B cell (primary cell): ENCODE results near the gene PINLYP. TPM values are rescaled to one million over a fixed set of nuclear protein-coding genes. Genes with fewer than 3 reads are reported as not detected.

Experiments used
- ATAC-seq: fragments of 200-7000 bp; cut with Tn5 transposase; one replicate; pipeline ENCODE4 v1.10.0; 2021; ENCODE audit warnings: low read depth, mild to moderate bottlenecking, moderate number of reproducible peaks, moderate library complexity
- CTCF ChIA-PET: fragments of 350-600 bp; sonication (Branson Sonifier 250); formaldehyde crosslinking; loops from one replicate; lab custom pipeline; 2021; ENCODE audit warnings: antibody characterized with exemption, inconsistent platforms; lab: Charles Lee
- POLR2A ChIA-PET: fragments of 350-600 bp; sonication (Branson Sonifier 250); formaldehyde crosslinking; loops from one replicate; lab custom pipeline; 2021; ENCODE audit warnings: antibody characterized with exemption; lab: Charles Lee
- DNase-seq: peaks from one replicate; pipeline ENCODE4 v3.0.0; 2013
- H2AFZ ChIP-seq: 2 replicates; pipeline ENCODE4 v1.6.1; 2012; ENCODE audit warnings: mild to moderate bottlenecking, low read depth, low read length; ENCODE audit not compliant: insufficient read depth, poor library complexity, severe bottlenecking
- H3K27ac ChIP-seq, 2 donors: 1 replicate in 1 of 2; 2 replicates in 1 of 2; pipeline ENCODE4 v1.5.1; 2012 to 2013; ENCODE audit warnings: low read length in 2 of 2, mild to moderate bottlenecking in 2 of 2, moderate library complexity in 1 of 2
- H3K27me3 ChIP-seq, 4 experiments: fragments of 200-600 bp in 1 of 4; sonication (generic) in 1 of 4; replicated peaks in 1 of 4; 1 replicate in 2 of 4; 2 replicates in 2 of 4; pipeline versions ENCODE4 v1.6.1 to v1.7.0; 2013 to 2016; ENCODE audit warnings: low read length in 3 of 4, mild to moderate bottlenecking in 2 of 4, mixed read lengths in 1 of 4, moderate library complexity in 1 of 4; ENCODE audit not compliant: insufficient read depth in 4 of 4, control insufficient read depth in 3 of 4; ENCODE audit errors: control extremely low read depth in 1 of 4
- H3K36me3 ChIP-seq, 2 experiments: replicated peaks in 1 of 2; 1 replicate in 1 of 2; 2 replicates in 1 of 2; pipeline versions ENCODE4 v1.6.1 to v1.7.1; 2013; ENCODE audit warnings: low read length in 1 of 2; ENCODE audit not compliant: insufficient read depth in 2 of 2, control insufficient read depth in 1 of 2; ENCODE audit errors: control extremely low read depth in 1 of 2, extremely low read depth in 1 of 2
- H3K4me1 ChIP-seq, 2 donors: fragments of 200-600 bp in 1 of 2; sonication (generic) in 1 of 2; 1 replicate in 1 of 2; 2 replicates in 1 of 2; pipeline versions ENCODE4 v1.5.1 to v1.6.1; 2013 to 2017; ENCODE audit warnings: low read length in 2 of 2; ENCODE audit not compliant: control insufficient read depth in 2 of 2, insufficient read depth in 2 of 2
- H3K4me2 ChIP-seq: replicated peaks from 2 replicates; pipeline ENCODE3; 2012; ENCODE audit warnings: mild to moderate bottlenecking, low read depth, low read length; ENCODE audit not compliant: poor library complexity, severe bottlenecking
- H3K4me3 ChIP-seq, 5 experiments: fragments of 200-600 bp in 1 of 5; sonication (generic) in 1 of 5; 1 replicate in 3 of 5; 2 replicates in 2 of 5; pipeline versions ENCODE4 v1.5.1 to v1.7.0; 2011 to 2016; ENCODE audit warnings: low read length in 4 of 5, mild to moderate bottlenecking in 4 of 5, low read depth in 2 of 5, control low read depth in 1 of 5, moderate library complexity in 1 of 5; ENCODE audit not compliant: insufficient read depth in 1 of 5; ENCODE audit errors: control extremely low read depth in 1 of 5, extremely low read depth in 1 of 5
- H3K79me2 ChIP-seq: fragments of 200-600 bp; sonication (generic); one replicate; pipeline ENCODE4 v1.6.0; 2016; ENCODE audit warnings: low read length; ENCODE audit not compliant: control insufficient read depth, insufficient read depth
- H3K9ac ChIP-seq: fragments of 200-600 bp; sonication (generic); 2 replicates; pipeline ENCODE4 v1.6.1; 2017; ENCODE audit warnings: mild to moderate bottlenecking, low read length, moderate library complexity
- H3K9me3 ChIP-seq, 3 donors: one replicate each; pipeline versions ENCODE4 v1.6.1 to v1.7.1; 2013; ENCODE audit warnings: low read length in 2 of 3; ENCODE audit not compliant: control insufficient read depth in 2 of 3, insufficient read depth in 1 of 3; ENCODE audit errors: control extremely low read depth in 1 of 3
- H4K20me1 ChIP-seq: 2 replicates; pipeline ENCODE4 v1.6.0; 2012; ENCODE audit warnings: mild to moderate bottlenecking, low read length; ENCODE audit not compliant: insufficient read depth, control insufficient read depth, poor library complexity, severe bottlenecking
- H3K27ac Mint-ChIP-seq: one replicate; pipeline ENCODE4 v1.8.0; 2021; ENCODE audit warnings: mixed read lengths
- H3K27me3 Mint-ChIP-seq: one replicate; pipeline ENCODE4 v1.8.0; 2021; ENCODE audit warnings: mixed read lengths
- H3K4me1 Mint-ChIP-seq: one replicate; pipeline ENCODE4 v1.8.0; 2021; ENCODE audit warnings: mixed read lengths
- H3K4me3 Mint-ChIP-seq: one replicate; pipeline ENCODE4 v1.8.0; 2021; ENCODE audit warnings: mixed read lengths
- H3K9me3 Mint-ChIP-seq: one replicate; pipeline ENCODE4 v1.8.0; 2022; ENCODE audit warnings: mixed read lengths; ENCODE audit not compliant: insufficient read depth
- CTCF ChIP-seq: fragments of 200-600 bp; IDR thresholded peaks from one replicate; pipeline ENCODE4 v1.8.0; 2022; ENCODE audit warnings: antibody characterized with exemption, mild to moderate bottlenecking
- EZH2 ChIP-seq: IDR thresholded peaks from 2 replicates; pipeline ENCODE4 v1.6.1; 2012; ENCODE audit warnings: borderline replicate concordance, low read depth, mild to moderate bottlenecking, moderate library complexity, low read length; ENCODE audit not compliant: insufficient read depth, poor library complexity, severe bottlenecking
- WGBS: methylation state at CpG from one replicate; pipeline ENCODE4 v1.1.5; 2013; ENCODE audit warnings: missing lambda C conversion rate; ENCODE audit not compliant: insufficient coverage; 5-methylcytosine and 5-hydroxymethylcytosine counted together
- intact Hi-C: fragments of 100-400 bp; cut with micrococcal nuclease; formaldehyde crosslinking; loops from one replicate; pipeline ENCODE4 v1.10.0; 2022
- polyA plus RNA-seq: library from polyadenylated mRNA; depleted of rRNA; stranded (reverse); fragments of >200 nt; gene quantifications from 2 replicates; pipeline ENCODE4 v1.2.3, GENCODE V29; 2012
- total RNA-seq, 2 donors: library from RNA; stranded (reverse); fragments of 120-200 nt in 1 of 2; gene quantifications; 1 replicate in 1 of 2; 2 replicates in 1 of 2; pipeline versions ENCODE4 v1.2.3 to v1.2.4, GENCODE V29; 2013 to 2022

PINLYP gene
- total and polyA plus RNA-seq, 2 donors (not counting 1 experiment from before 2014, with no cell fraction given), result 2.0 to 2.9 TPM

- ChIA-PET POLR2A (no interaction called here), CTCF (interaction anchor here (1.3 kb wide), 1 partner anchor 15 kb away, joined by 3 read pairs; no protein-coding TSS in a partner anchor)
- TF ChIP-seq EZH2 (no peak), CTCF (no peak)
- 100% methylated on average over 2 of the region's 3 CpGs for WGBS
- no peak overlapping the region for H2AFZ ChIP-seq
- H3K36me3 ChIP-seq, result peaks cover 0 to 46% of the 10 kb centered on the region in 2 experiments
- no peak overlapping the region for H3K27ac Mint-ChIP-seq
- no peaks in the 10 kb centered on the region for H3K4me1 ChIP-seq
- no peak for ATAC-seq
- intact Hi-C loops, result no loop called here
- H3K27ac ChIP-seq, result no peak overlapping the region
- H3K9me3 Mint-ChIP-seq, result peaks cover 6% of the 10 kb centered on the region
- H3K9me3 ChIP-seq, result peaks cover 0 to 2% (median 0%) of the 10 kb centered on the region in 3 donors
- no peaks in the 10 kb centered on the region for H3K79me2 ChIP-seq
- no peak overlapping the region for H3K4me3 Mint-ChIP-seq
- H3K4me3 ChIP-seq, result no peak overlapping the region
- H4K20me1 ChIP-seq, result no peaks in the 10 kb centered on the region
- peaks cover 4% of the 10 kb centered on the region for H3K4me1 Mint-ChIP-seq
- no peak overlapping the region for H3K9ac ChIP-seq
- no peaks in the 10 kb centered on the region for H3K27me3 Mint-ChIP-seq
- no peaks in the 10 kb centered on the region for H3K27me3 ChIP-seq
- DNase-seq, result no peak
- no peak overlapping the region for H3K4me2 ChIP-seq
Measured at GRCh38 chr19:43540381-43540780, 35.2 kb upstream of the PINLYP start.

GRCh38 chr19:43541920-43542650, 33.5 kb upstream of the PINLYP start:
- ChIA-PET CTCF (no interaction called here), POLR2A (no interaction called here)
- DNase-seq (no peak), ATAC-seq (no peak)
- 100% methylated on average over 2 of the region's 5 CpGs for WGBS
- H3K4me3 ChIP-seq, result no peak overlapping the region
- H3K4me3 Mint-ChIP-seq, result no peak overlapping the region
- intact Hi-C loops, result no loop called here
- no peak overlapping the region for H2AFZ ChIP-seq
- peaks cover 0 to 2% (median 0%) of the 10 kb centered on the region in 3 donors for H3K9me3 ChIP-seq
- H3K9me3 Mint-ChIP-seq, result peaks cover 5% of the 10 kb centered on the region
- no peaks in the 10 kb centered on the region for H3K4me1 Mint-ChIP-seq
- no peaks in the 10 kb centered on the region for H3K27me3 ChIP-seq
- H3K4me1 ChIP-seq, result no peaks in the 10 kb centered on the region
- no peak overlapping the region for H3K27ac Mint-ChIP-seq
- H4K20me1 ChIP-seq, result no peaks in the 10 kb centered on the region
- H3K9ac ChIP-seq, result no peak overlapping the region
- TF ChIP-seq EZH2 (no peak), CTCF (no peak)
- H3K27me3 Mint-ChIP-seq, result no peaks in the 10 kb centered on the region
- H3K27ac ChIP-seq, result no peak overlapping the region
- H3K79me2 ChIP-seq, result no peaks in the 10 kb centered on the region
- H3K4me2 ChIP-seq, result no peak overlapping the region
- peaks cover 0 to 54% of the 10 kb centered on the region in 2 experiments for H3K36me3 ChIP-seq
